GM10847 (cell line): Measurements from ENCODE around the gene ST6GAL1.

ENCODE experiments used
- POLR2A ChIP-seq: IDR thresholded peaks from 2 replicates; pipeline ENCODE4 v1.6.1; 2011; ENCODE audit not compliant: insufficient read length; ENCODE audit errors: extremely low read depth

ST6GAL1 gene

GRCh38 chr3:187039723-187040414 is 109.5 kb downstream of the ST6GAL1 start:
- no peak for TF ChIP-seq POLR2A

GRCh38 chr3:187040516-187041361 is 110.4 kb downstream of the ST6GAL1 start:
- no peak for TF ChIP-seq POLR2A

GRCh38 chr3:187041362-187042307 is 111.3 kb downstream of the ST6GAL1 start:
- TF ChIP-seq POLR2A = no peak

GRCh38 chr3:187042346-187042745 is 112.0 kb downstream of the ST6GAL1 start:
- no peak for TF ChIP-seq POLR2A

- TF ChIP-seq POLR2A = no peak
Measured at GRCh38 chr3:187042874-187043458, 112.6 kb downstream of the ST6GAL1 start.

- no peak for TF ChIP-seq POLR2A
Measured at GRCh38 chr3:187044206-187044605, 113.9 kb downstream of the ST6GAL1 start.

- TF ChIP-seq POLR2A = no peak
Measured at GRCh38 chr3:187044867-187045552, 114.7 kb downstream of the ST6GAL1 start.

GRCh38 chr3:187046033-187046432 is 115.7 kb downstream of the ST6GAL1 start:
- TF ChIP-seq POLR2A = no peak

GRCh38 chr3:187049462-187050101 is 119.3 kb downstream of the ST6GAL1 start:
- TF ChIP-seq POLR2A = no peak

GRCh38 chr3:187051066-187051465 is 120.7 kb downstream of the ST6GAL1 start:
- no peak for TF ChIP-seq POLR2A

- no peak for TF ChIP-seq POLR2A
Measured at GRCh38 chr3:187051724-187052366, 121.5 kb downstream of the ST6GAL1 start.

- no peak for TF ChIP-seq POLR2A
Measured at GRCh38 chr3:187061748-187062147, 131.4 kb downstream of the ST6GAL1 start.

GRCh38 chr3:187062526-187063177 is 132.3 kb downstream of the ST6GAL1 start:
- TF ChIP-seq POLR2A = no peak
